HL-60/S4 treated with phorbol 12-myristate 13-acetate at 8.2 ng/mL for 4 days and 3 days (cell line): ENCODE results near the gene ESPL1.

Source experiments
- in situ Hi-C: fragments of 300-500 bp; cut with MboI; formaldehyde crosslinking; loops from 2 replicates; pipeline ENCODE4 v1.15.0; 2022; ENCODE audit warnings: low sequenced_read_pairs

The ESPL1 gene

GRCh38 chr12:53267999-53268629 lies at the start of gene ESPL1:
ESPL1 (plus strand) TSS chr12:53268299; CDS start chr12:53268767, 468 bp downstream.
- in situ Hi-C loops = no loop called here

- in situ Hi-C loops = no loop called here
These were observed 49.4 kb upstream of the ESPL1 start for GRCh38 chr12:53218551-53219291.

- in situ Hi-C loops = no loop called here
These were observed 48.7 kb upstream of the ESPL1 start for GRCh38 chr12:53219292-53219955.

- in situ Hi-C loops = no loop called here
These were observed 48.0 kb upstream of the ESPL1 start for GRCh38 chr12:53219956-53220693.

GRCh38 chr12:53220694-53221202 lies 47.4 kb upstream of the ESPL1 start:
- in situ Hi-C loops = no loop called here

- in situ Hi-C loops = no loop called here
These were observed 46.7 kb upstream of the ESPL1 start for GRCh38 chr12:53221203-53222080.

- in situ Hi-C loops = no loop called here
These were observed 45.9 kb upstream of the ESPL1 start for GRCh38 chr12:53222170-53222721.

GRCh38 chr12:53222806-53223261 lies 45.3 kb upstream of the ESPL1 start:
- in situ Hi-C loops = no loop called here

- in situ Hi-C loops = no loop called here
These were observed 44.6 kb upstream of the ESPL1 start for GRCh38 chr12:53223389-53224060.

GRCh38 chr12:53224061-53224896 lies 43.8 kb upstream of the ESPL1 start:
- in situ Hi-C loops = no loop called here

GRCh38 chr12:53224897-53225634 lies 43.0 kb upstream of the ESPL1 start:
- in situ Hi-C loops = no loop called here

GRCh38 chr12:53225635-53226424 lies 42.3 kb upstream of the ESPL1 start:
- in situ Hi-C loops = no loop called here

GRCh38 chr12:53226815-53227214 lies 41.3 kb upstream of the ESPL1 start:
- in situ Hi-C loops = no loop called here

GRCh38 chr12:53227341-53227740 lies 40.8 kb upstream of the ESPL1 start:
- in situ Hi-C loops = no loop called here

- in situ Hi-C loops = no loop called here
These were observed 40.3 kb upstream of the ESPL1 start for GRCh38 chr12:53227836-53228235.

- in situ Hi-C loops = no loop called here
These were observed 38.6 kb upstream of the ESPL1 start for GRCh38 chr12:53229454-53229853.
